NCI-H146 (cell line): ENCODE results near the gene MORF4L2.
A peak's percentile ranks its signal among the peaks of the same experiment; 100 is the strongest.

Experiments used
- DNase-seq: peaks from one replicate; lab custom pipeline; 2025; lab: John Stamatoyannopoulos, UW

Gene MORF4L2

DNA sequence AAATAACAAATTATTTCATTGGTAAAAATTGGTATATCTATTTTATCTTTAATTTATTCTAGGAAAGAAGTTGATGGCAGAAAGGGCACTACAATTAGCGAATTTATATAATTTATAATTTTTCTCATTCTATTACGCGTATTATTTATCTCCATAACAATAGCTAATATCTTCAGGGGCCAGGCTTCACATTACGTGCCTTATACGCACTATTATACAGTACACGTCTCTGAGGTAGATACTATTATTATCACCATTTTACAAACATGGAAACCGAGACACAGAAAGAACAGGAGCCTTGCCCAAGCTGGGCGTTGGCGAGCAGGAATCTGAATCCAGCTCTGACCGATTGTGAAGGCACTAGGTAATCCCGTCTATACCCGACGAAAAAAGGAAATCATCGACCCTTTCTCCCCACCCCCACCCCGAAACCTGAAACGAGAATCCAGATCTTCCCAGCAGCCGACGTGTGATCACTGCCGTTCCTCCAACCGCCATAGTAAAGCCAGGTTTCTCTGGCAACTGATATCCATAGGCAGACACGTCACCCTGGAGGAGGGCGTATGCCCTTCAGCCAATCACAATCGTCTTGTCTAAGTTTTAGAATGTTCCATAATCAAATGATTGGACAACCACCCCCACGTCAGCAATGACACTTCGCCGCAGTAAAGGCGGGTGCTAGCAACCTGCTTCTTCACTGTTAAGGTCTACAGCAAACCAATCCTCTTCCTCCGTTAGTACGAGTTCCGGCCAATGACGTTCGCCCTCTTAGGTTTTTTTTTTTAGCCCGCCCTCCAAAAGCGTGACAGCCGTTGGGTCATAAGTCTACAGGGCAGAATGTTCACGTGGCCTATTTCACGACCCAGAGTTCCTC is at the start of gene MORF4L2:
Gene MORF4L2 (minus strand): TSS at position 501 of the 874 bp plus-strand sequence. CDS start 9,672 bp downstream, outside the sequence.
- peak; percentile 98 for DNase-seq

GRCh38 chrX:103734125-103734760 is 47.7 kb upstream of the MORF4L2 start:
- DNase-seq = peak; percentile 89

- no peak for DNase-seq
Measured at GRCh38 chrX:103733017-103733416, 46.5 kb upstream of the MORF4L2 start.

DNA sequence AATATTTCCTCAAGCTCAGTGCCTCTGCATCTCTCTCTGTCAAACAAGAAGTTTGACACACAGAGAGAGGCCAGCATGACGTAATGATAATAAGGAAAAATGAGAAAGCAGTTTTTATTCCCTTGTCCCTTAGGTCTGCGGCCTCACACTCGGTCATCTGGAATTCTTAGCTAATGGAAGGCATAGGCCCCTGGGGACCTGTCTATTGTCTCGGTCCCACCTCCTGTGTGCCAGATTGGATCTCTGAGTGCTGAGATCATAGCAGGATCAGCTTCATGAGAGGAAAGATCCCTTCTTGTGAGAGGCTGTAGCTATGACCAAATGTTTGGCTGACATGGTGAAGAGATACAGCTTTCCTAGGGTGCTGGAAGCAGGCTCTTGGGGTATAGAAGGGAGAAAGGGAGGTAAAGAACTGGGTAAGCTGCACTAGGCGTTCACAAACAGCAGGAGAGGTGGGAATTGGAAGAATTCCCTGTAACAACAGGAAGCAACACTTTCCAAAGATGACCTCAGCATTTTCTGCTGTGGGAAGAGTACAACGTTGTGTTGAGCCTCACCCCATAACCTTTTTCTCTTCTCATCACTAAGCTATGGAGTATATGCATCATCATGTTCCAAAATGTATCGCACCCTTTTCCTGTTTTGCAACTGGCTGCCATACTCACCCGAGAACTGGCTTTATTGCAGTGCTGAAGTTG is 44.4 kb upstream of the MORF4L2 start:
- DNase-seq = peak; percentile 19

GRCh38 chrX:103730147-103730795 is 43.8 kb upstream of the MORF4L2 start:
- no peak for DNase-seq

DNA sequence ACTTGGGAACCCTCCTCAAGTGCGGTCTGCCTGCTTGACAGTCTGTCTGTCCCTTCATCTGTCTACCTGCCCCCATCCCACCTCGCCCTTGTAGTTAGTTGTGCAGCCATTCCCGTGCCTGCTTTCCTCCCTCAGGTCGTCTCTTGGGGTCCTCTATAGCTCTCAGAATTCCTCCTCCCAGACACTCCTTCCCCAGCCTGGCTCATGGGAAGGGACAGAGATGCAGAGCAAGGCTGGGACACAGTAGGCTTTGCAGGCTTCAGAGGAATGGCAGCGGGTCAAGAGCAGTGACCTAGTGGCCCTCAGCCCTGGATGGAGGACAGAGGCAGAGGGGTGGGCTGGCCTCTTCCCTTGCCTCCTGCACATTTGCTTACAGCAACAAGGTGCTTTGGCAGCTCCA is 42.5 kb upstream of the MORF4L2 start:
- DNase-seq = no peak

GRCh38 chrX:103727115-103727514 is 40.6 kb upstream of the MORF4L2 start:
- DNase-seq = peak; percentile 14

DNA sequence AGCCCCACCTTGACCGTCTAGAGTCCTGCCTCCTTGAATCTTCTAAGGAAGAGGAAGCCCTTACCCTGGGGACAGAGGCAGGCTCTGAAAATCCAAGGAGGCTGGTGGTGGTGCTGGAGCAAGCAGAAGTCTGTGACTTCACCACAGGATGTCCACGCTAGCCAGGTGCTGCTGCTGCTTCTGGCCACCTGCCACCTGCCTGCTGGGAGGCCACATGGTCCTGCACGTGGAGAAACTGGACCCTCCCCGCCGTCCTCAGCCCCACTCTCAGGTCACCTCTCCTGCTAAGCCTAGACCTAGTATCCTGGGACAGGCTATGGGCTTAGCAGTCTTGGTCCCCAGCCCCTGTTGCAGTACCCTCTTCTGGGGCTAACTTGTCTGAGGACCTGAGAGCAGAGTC is 40.0 kb upstream of the MORF4L2 start:
- DNase-seq = peak; percentile 86

GRCh38 chrX:103722505-103722904 is 36.0 kb upstream of the MORF4L2 start:
- DNase-seq = no peak

DNA sequence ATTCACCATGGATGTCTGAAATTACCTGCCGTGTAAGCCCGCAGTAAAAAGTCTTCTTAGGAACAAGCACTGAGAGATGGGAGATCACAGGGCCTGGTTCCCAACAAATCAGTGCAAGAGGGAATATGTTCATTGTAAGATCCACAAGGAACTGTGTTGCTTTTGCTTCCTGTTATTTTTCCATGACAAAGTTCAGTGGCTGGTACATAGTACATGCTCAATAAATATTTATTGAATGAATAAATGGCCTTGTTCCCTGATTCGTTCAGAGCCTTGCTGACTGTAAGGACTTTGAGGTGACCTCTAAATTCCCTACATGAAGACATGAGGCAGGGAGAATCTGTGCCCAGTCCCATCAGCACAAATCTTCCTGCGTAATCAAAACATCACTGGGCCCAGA is 31.6 kb upstream of the MORF4L2 start:
- DNase-seq = no peak

GRCh38 chrX:103716962-103717361 is 30.5 kb upstream of the MORF4L2 start:
- peak; percentile 14 for DNase-seq

DNA sequence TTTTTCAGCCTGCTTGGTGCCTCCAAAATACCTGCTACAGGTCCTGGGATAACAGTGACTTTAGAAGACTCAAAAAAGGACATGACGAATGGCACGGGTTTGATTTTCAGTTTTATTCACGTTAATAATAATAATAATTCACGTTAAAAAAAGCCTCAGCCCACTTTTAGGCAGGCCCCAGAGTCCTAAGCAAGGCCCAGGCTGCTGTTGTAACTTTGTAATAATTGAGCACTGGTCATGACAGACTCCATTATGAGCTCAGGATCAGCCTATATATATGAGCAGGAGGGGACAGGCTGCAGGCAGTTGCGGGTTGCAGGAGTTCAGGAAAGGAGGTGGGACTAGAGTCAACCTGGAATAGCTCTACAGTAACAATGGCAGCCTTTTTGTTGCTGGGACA is 24.1 kb upstream of the MORF4L2 start, which contains the start of gene TMEM31:
Gene TMEM31 (plus strand): TSS at position 301 of the 400 bp plus-strand sequence. CDS start 1,350 bp downstream, outside the sequence.
- DNase-seq = no peak

DNA sequence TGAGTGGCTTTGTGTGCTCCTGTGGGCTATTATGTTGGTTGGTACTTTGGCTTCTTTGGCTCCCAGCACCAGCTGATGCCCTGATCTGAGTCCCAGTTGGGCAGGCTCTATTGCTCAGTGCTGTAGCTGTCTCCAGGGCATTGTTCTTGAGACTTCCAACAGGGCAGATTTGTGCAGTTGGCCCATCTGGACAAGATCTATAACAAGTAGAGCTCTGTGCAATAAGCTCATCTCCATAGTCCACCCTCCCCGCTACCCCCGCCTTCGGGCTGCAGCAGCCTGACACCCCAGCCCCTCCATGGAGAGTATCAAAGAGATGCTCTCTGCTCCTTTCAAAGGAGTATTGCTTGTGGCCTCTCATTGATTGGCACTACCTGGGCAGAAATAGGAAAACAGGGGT is 18.4 kb upstream of the MORF4L2 start:
- DNase-seq = no peak

GRCh38 chrX:103699243-103699642 is 12.7 kb upstream of the MORF4L2 start:
- DNase-seq = no peak

DNA sequence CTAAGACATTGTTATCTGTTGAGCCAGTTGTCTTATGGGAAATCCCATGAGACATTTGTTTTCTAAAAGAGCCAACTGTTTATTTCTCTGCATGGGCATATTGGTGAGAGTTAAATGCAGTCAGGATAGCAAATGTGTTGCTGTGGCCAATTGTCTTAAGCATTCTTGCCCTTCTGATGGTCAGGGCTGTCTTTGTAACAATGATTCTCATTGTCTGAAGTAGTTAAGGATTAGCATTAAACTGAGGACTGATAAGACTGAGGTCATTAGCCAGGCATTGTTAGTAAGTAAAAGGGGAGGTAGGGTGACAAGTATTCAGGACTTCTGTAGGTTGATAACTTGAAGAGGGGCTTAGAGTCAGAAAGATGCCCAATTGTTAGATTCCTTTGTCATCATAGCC is 11.2 kb upstream of the MORF4L2 start:
- DNase-seq = no peak

- no peak for DNase-seq
Measured at GRCh38 chrX:103691059-103691458, 4.6 kb upstream of the MORF4L2 start.

DNA sequence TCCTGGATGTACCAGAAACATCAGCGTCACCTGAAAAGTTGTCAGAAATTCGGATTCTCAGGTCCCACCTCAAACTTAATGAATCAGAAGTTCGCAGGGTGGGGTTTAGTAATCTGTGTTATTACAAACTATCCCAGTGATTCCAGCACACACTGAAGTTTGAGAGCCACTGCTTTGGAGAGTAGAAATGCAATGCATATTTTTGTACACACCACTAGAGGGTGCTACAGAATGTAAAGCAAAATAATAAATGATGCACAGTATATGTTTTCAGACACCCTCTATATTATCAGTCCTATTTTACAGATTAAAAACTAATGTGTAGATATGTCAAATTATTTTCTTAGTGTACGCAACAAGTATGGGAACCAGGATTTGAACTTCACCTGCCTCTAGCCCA is 2.4 kb upstream of the MORF4L2 start:
- peak; percentile 50 for DNase-seq

GRCh38 chrX:103687696-103688201 is 1.2 kb upstream of the MORF4L2 start:
- peak; percentile 78 for DNase-seq

- DNase-seq = peak; percentile 90
Measured at GRCh38 chrX:103687073-103687695, 685 bp upstream of the MORF4L2 start.

- DNase-seq = no peak
Measured at GRCh38 chrX:103685396-103685795, 1.1 kb downstream of the MORF4L2 start.

GRCh38 chrX:103681443-103681842 is 5.1 kb downstream of the MORF4L2 start:
- DNase-seq = no peak
